Activated CD8-positive, alpha-beta memory T cell treated with anti-CD3 and anti-CD28 coated beads, Interleukin-2, amount 50 U/mL, for 4 hours (primary cell): Measurements from ENCODE around the gene PURA.

Experiments used
- DNase-seq: peaks from one replicate; pipeline ENCODE4 v3.0.0-alpha.2; 2020

Gene PURA

DNA sequence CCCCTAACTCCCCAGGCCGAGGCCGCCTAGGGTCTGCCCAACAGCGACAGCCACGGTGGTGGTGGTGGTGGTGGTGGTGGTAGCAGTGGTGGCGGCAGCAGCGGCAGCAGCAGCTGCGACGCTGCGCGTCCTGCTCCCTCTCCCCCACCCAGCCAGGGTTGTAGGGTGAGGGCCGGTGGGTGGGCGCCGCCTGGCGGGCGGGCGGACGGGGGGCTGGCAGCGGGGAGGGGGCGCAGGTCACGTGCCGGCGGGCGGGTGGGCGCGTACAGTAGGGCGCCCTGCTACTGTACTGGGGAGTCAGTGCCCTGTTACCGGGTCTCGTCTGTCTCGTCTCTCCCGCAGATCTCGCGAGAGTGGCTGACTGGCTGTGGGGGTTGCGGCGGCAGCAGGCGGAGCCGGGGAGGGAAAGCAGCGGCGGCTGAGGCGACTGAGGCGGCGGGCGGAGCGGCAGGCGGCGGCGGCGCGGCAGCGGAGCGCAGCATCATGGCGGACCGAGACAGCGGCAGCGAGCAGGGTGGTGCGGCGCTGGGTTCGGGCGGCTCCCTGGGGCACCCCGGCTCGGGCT lies at the start of gene PURA:
Gene PURA, plus strand, starts transcription at position 411 of the 565 bp plus-strand sequence. Its CDS starts 73 bp downstream, at position 484.
- DNase-seq = peak; percentile 98

DNA sequence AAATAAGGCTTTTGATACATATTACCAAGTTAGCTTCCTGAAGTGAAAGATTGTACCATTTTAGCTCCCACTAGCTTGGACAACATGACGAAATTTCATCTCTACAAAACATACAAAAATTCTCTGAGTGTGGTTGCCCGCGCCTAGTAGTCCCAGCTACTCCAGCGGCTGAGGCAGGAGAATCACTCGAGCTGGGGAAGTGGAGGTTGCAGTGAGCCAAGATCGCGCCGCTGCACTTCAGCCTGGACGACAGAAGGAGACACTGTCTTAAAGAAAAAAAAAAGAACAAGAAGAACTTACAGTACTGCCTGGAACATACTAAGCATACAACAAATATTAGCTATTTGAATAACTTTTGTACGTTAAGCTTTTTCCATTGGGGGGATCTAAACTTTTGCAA lies 41.1 kb upstream of the PURA start:
- DNase-seq = no peak

DNA sequence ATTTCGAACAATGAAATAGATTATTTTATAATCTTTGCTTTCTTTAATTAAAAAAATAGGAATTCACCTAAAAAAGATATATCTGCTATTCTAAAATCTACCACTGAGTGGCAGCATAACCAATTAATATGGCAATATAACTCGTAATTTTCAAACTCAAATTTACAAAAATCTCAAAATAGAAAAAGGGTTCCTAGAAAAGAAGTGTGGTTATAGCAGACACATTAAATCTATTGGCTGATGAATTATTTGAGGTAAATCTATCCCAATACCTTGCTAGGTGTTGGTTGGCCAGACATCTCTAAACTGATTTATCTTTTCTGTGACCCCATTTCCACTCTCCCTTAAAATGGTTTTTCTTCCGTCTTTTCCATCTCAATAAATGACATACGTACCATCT lies 40.6 kb upstream of the PURA start:
- DNase-seq = no peak

DNA sequence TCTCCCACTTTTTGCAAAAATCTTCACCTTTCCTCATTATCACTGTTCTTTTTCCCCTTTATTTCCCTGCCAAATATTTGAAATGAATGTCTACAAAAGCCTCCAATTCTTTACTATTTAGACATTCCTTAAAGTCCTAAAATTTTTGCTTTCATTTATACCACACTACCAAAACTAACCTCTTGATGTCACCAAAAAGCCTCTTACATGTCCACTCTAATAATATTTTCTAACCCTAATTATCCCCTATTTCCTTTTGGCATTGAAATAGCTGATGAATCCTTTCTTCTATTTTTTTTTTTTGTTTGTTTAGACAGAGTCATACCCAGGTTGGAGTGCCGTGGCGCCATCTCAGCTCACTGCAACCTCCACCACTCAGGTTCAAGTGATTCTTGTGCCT lies 38.5 kb upstream of the PURA start:
- DNase-seq = no peak

DNA sequence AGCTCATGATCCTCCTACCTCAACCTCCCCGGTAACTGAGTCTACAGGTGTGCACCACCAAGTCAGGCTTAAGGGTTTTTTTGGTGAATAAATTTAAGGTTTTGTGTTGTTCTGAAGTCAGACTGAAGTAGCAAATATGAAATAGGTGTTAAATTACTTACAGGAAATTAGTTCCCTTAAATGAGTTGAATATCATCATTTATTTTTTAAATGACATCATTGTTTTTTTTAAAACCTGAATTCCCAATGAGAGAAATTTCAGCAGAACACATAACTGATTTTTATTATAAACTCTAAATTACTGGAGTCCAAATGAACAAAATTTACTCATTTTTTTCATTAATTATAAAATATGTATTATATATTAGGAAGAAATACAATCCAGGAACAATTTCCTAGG lies 37.8 kb upstream of the PURA start:
- DNase-seq = no peak

DNA sequence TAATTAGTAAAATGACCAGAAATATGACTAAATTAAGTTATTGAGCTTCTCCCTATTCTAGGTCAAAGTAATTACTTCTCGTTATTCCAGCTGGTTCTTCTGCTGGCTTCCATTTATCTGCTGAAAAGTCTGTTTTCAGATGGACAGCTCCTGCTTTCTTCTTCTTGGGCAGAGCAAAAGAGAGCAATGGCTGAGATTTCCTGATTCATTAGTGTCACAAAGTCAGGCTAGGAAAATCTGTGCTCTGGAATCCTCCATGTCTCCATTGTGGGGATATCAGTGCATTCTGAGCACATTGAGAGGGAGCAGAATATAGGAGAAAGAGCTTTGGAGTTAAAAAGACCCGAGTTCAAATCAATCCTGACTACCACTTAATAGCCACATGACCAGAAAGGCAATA lies 37.1 kb upstream of the PURA start:
- DNase-seq = no peak

DNA sequence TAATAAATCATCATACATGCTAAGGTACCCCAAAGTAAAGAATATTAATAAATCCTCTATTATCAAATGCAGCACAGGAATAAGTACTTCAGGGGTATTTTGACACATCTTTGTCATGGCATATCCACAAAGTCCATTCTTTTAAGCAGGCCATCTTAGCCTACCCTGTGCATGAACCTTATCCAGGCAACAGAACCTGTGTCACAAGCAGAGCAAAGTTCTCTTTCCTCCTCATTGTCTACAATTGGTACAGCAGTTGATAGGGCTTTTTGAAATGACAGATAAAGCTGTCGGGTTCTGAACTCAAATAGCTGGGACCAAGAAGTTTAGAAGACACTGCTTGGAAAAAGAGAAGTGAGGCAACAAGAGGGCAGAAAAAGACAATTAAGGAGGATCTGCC lies 30.8 kb upstream of the PURA start:
- no peak for DNase-seq

DNA sequence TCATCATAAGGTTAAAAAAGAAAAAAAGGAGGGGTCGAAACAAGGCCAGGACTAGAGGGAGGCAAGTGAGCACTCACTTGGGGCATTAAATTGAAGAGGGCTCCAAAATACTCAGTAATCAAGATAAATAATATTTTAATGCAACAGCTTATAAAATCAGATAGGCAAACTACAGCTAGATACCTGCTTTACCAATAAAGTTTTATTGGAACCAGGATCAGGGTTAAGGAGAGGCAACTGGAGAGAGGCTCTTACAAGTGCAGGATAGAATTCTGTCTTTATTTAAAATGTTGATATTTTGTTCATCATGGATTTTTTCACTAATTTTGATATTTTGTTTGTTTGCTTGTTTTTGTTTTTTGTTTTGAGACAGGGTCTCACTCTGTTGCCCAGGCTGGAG lies 30.3 kb upstream of the PURA start:
- no peak for DNase-seq

DNA sequence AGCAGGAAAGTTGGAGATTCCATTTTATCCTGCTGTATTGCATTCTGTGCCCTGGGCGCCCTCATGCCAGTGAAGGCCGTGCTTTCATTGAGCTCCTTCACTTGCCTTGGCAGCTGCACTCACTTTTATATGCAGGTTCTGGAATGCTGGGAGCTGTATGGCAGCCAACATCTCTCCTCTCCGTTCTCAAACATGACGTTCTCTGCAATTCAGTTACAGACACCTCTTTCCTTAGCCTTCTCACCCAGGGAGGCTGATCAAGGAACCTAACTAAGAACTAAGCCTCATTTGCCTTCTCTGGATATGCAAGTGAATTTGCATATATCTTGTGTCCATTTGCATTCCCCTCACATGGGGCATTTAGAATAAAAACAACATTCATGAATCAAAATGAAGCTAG lies 29.4 kb upstream of the PURA start:
- no peak for DNase-seq

DNA sequence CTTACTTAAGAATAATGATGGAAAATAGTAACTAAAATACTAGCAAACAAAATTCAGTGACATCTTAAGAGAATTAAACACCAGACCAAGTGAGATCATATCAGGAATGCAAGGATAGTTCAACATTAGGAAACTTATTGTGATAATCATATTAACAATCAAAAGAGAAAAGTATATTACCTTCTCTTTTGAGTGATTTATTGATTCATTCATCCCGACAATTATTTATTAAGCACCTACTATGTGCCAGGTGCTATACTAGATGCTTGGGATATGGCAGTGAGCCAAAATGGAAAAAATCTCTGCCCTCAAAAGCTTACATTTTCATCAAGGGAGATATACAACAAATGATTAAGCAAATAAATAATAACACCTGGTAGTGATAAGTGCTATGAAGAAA lies 23.7 kb upstream of the PURA start:
- no peak for DNase-seq

DNA sequence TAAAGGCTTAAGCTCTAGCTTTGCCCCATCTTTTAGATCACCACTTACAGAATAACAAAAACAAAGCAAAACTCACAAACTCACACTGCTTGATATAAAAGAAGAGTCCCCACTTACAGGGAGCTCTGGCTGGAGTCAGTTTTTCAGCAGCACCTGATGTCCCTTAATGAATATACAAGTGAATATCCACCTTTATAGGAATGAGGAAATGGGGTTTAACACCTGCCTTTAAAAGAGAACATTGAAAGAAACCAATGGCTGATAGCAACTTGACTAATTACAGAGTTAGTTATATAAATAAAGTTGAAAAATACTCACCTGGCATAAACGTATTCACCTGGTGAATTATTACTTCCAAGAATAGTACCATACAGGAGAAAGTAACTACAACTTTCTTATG lies 20.7 kb upstream of the PURA start:
- DNase-seq = no peak

DNA sequence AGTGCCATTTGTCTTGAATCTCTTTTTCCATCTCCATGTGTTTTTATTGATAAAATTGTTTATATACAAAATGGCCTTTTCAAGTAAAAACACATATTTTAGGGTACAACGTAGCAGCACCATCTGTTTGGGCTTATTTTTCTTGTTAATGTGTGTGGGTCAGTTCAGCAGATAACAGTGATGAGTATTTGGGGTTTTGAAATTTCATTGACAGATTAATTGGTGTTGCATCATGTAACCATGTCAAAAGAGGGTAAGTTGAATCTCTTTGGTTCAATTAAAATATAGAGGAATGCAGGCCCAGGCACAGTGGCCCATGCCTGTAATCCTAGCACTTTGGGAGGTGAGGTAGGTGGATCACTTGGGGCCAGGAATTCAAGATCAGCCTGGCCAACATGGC lies 20.0 kb upstream of the PURA start:
- no peak for DNase-seq

DNA sequence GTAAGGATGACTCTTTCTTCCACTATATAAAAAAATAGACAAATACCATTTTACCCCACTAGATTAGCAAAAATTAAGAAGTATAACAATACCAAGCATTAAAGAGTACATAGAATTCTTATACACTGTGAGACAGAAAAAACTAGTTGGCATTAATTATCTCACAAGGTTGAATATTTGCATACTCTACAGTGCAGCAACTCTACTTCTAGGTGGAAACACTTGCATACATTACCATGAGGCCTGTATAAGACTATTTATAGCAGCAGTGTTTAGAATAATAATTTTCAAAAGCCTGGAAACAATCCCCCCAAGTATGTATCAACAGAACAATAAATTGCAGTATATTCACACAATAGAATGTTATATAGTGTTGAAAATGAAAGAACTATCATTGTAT lies 19.0 kb upstream of the PURA start:
- DNase-seq = no peak

DNA sequence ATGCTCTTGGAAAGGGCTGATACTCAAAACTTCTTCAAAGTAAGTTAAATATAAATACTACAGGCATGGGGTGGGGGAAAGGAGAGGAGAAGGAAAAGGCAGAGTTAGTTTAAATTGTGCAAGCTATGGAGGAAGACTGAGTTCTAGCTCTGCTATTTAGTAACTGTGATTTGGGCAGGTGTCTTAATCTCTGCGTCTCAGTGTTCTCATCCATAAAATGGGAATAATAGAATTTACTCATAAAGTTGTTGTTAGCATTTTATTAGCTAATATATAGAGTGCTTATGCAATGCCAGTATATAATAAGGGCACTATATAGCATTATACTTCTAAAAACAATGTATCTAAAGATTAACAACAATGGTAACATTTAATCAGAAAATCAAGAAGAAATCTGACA lies 12.7 kb upstream of the PURA start:
- no peak for DNase-seq

DNA sequence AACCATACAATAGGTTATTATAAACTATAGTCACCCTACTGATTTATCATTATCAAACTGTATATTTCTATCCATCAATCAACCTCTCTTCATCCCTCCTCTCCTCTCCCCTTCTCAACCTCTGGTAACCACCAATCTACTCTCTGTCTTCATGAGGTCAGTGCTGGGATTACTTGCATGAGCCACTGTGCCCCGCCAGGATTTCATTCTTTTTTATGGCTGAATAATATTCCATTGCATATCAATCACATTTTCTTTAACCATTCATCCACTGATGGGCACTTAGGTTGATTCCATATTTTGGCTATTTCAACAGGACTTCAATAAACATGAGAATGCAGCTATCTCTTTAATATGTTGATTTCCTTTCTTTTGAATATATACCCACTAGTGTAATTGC lies 10.8 kb upstream of the PURA start:
- no peak for DNase-seq

DNA sequence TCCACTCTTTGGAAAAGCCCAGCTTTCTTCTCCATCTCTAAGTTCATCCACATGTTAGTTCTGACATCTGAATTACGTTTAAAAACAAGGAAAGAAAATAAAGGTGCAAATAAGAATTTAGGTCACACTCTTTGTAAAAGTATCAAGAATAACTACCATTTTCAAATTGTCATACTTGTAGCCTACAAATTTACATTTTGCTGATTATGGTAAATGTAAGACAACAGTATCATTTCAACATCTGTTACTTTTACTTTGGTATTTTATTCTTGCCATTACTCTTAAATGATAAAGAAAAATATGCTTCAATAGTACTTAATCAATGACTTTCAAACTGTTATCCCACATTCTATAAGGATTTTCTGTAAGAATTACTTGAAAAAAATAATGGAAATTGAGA lies 9.8 kb upstream of the PURA start:
- no peak for DNase-seq

DNA sequence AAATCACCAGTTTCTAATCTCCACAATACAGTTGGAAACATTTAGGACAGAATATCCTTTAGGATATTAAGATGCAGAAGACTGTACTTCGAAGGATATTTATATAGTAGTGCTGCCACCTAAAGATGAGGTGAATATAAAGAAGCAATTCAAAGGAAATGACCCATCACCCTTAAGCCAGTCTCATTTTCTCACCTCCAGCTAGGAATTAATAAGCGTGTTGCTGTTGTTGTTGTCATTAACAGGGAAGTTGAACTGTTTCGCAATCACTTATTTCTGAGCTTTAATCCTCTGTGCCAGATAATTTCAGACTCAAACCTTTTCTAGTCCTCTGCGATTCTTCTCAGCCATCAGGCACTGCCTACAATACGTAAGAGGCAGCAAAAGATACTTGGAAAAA lies 7.8 kb upstream of the PURA start:
- no peak for DNase-seq

DNA sequence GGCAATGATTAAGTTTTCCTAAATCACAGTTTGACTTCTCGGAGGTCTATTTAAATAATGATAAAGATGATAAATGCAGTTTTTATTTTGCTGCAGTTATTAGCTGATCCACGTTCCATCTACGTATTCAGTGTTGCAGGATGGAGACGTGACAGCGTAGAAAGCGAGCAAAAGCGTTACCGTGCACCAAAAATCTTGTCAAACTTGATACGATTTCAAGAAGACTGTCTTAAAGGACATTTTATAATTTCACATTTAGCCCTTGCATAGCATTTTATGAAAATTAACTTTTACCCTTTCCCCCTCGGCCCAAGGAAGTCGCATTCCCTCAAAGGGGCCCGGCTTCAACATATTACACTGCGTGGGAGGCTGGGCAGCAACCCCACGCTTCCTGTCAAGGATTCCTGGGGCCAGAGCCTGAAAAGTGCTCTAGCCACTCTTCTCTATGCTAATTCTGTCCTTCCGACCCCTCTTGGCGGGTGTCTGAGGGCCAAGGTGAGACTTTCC lies 7.1 kb upstream of the PURA start:
- no peak for DNase-seq

DNA sequence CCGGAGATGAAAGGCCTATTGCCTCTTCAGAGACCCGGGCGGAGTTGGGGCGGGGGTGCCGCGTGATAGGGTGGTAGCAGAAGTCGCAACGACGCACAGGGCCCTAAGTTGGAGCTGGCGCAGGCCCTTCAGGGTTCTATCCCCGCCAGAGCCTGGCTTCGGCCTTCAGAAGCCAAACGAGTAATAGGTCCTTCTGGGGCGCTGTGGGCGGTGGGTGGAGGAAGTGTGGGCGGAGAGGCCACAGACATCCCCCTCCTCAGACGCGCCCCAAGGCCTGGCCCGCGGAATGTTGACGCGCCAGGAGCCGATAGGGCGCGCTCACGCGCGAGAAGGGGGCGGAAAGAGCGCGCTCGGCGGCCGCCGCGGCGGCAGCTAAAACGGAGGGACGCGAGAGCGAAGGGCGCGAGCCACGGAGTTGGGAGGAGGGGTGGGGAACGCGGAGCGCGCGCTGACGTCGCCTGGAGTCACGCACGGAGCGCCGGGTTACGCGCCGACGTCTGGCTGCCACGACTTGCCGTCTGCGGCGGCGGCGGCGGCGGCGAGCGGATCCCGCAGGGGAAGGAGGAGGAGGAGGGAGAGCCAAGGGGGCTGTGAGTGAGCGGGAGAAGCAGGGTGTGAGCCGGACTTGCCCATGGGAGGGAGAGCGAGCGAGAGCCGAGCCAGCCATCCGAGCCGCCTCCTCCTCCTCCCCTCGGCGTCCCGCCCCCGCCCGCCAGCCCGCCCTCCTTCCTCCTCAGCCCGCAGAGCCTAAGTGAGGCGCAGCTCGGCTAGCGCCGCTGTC lies 6.4 kb upstream of the PURA start:
- peak; percentile 93 for DNase-seq

DNA sequence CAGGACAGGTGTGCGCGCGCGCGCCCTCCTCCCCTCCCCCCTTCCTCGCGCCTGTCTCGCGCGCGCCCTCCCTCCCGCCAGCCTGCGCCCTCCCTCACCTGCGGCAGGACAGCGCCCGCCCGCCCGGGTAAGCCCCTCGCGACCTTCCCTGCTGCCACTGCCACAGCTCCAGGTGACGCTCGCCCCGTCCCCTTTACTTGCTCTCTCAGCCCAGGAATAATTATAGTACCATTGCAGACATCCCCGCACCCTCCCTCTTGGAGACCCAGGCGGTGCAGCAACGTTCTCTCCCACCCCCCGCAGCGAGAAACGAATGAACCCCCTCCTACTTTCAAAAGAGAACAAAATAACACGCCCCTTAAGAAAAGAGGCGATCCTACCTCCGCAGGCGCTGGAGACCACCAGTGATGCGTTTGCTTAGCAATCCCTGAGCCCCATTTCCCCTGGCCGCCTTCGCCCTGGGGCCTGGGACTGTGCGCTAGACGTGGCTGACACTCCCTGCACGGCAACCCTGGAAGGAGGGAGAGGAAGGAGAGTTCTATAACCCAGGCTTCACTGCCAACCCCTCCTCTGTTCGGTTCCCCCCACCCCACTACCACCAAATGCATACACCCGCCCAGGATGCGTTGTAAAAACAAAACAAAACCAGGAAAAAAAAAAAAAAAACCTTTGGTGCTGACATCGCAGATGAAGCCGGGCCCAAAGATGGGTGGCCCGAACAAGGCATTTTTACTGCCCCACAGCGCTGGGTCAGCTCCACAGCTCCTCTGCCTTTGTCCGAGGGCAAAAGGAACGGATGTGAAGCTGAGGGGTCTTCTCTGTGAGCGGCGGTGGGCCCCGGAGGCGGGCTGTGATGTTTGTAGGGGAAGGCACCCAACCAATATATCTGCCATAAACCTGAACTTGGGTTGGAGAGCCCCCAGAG lies 5.6 kb upstream of the PURA start:
- DNase-seq = peak; percentile 19

DNA sequence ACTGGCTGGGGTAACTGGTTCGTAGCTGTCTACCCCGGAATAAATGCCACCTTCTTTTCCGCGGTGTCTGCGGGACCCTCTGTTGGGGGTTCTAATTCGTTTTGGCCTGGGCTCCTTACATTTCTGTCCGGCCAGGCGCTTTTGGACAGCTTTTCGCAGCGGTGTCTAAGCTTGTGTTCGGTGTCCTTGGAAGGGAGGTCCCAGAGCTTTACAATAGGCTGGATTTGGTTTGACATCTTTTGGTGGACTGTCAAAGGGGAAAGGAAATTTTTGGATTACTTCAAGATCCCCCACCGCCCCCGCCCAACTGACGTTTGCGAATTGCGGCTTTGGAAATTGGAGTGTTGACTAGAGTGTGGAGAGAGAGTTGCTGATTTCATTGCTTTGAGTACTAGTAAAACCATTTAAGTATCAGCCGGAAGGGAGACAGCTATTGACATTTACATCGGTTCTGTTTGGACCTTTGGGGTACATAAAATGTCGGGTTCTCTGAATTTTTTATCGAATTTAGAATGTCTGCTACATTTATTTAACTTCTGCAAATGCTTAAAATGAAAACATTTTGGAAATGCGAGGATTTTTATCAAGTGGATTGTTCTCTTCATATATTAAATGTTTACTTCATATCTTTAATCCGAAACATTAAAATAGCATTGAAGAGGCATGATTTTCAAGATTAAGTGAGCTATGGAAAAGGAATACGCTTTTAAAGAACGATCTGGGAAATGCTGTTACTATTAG lies 4.7 kb upstream of the PURA start:
- no peak for DNase-seq

DNA sequence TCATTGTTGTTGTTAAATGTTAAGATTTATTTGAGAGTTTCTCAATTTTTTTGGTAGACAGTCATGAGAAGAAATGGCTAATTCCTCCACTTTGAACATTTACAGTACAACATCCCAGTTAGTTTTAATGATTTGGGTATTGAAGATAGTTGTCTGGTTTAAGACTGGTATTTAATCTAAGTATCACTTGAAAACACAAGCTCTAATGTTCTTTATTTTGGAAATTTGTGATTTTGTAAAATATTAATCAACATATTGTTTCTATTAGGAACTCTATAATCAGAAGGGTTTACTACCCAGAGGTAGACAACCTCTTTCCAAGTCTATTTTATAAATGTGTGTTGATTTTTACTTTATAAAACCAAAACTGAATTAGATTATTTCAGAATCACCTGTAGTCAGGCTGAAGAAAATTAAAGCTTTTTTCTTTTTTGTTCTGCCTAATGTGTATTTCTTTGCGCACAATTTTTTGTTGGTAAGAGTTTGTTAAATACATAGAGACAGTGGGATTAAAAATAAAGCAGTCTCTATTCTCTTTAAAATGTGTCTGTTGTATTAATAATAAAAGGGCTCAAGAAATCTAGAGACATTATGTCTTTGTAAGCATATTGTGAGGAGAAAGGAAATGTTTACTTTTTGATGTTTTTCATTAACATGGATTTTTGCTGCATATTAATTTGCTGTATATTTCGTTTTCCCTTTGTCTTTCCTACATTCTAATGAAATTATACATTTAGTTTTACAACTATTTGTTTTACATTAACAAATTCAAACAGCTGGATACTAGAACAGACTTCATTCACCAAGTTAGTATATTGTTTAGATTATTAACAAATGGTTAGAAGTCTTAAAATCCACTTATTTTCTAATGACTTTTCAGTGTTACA lies 3.9 kb upstream of the PURA start:
- no peak for DNase-seq
